Measurements from ENCODE around the gene SLC35E2B. TPM values are rescaled to one million over a fixed set of nuclear protein-coding genes. Genes with fewer than 3 reads are reported as not detected.

Gene SLC35E2B
- total and polyA plus RNA-seq, 2 of the 13 experiments (the other 11 are each of a cell fraction or from before 2014, with no cell fraction given), result 14.1 to 19.7 TPM

DNA sequence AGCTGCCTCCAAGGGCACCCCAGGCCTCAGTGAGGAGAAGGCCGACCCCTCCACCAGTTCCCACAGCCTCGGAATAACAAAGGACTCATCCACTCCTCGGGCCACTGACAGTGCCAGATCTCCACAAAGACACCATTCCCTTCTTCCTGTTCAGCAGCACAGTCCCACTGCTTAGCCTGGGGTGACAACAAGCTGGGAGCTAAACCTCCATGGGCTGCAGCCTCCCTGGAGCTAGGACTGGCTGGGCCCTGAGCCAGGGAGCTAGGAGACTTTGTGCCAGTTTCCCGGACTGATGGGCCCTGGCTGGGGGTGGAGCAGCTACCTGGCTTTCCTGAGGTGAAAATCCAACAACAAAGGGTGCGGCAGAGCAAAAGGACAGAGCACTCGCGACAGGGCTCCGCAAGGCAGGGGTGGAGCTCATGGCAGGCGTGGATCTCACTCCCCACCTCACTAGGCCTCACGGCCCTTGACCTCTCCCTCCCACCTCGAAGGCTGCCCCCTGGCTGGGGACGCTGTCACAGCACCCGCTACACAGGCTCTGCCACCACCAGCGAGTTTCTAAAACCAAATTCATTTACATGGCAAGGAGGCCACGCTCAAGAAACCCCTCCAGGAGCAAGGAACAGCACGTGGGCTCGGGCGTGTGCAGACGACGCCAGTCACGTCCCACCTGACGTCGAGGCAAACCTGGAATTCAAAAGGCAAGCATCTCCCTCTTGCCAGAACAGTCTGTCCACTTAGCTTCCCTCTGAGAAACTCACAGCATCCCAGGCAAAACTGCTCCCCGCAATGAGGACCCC is 13.8 kb downstream of the SLC35E2B start (continued):
- TF ChIP-seq, protein P1, sequence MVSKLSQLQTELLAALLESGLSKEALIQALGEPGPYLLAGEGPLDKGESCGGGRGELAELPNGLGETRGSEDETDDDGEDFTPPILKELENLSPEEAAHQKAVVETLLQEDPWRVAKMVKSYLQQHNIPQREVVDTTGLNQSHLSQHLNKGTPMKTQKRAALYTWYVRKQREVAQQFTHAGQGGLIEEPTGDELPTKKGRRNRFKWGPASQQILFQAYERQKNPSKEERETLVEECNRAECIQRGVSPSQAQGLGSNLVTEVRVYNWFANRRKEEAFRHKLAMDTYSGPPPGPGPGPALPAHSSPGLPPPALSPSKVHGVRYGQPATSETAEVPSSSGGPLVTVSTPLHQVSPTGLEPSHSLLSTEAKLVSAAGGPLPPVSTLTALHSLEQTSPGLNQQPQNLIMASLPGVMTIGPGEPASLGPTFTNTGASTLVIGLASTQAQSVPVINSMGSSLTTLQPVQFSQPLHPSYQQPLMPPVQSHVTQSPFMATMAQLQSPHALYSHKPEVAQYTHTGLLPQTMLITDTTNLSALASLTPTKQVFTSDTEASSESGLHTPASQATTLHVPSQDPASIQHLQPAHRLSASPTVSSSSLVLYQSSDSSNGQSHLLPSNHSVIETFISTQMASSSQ (IDR thresholded peaks at IDR 0.05; ENCODE audit: low read depth), result no peak
- TF ChIP-seq, protein P1 (CRISPR knock-in tag; IDR thresholded peaks at IDR 0.05; ENCODE audit: borderline replicate concordance), result peak; percentile 38; the same call in 1 of the 2 replicates
- TF ChIP-seq GABPA (IDR thresholded peaks at IDR 0.05; ENCODE audit: low read depth, low read length), result no peak
- 0 out of 2 replicates have a peak, but pooled peaks have one; percentile 25 for TF ChIP-seq GABPA (CRISPR knock-in tag; IDR thresholded peaks at IDR 0.05; ENCODE audit: low read depth)
- no peak for TF ChIP-seq PHB2 (IDR thresholded peaks at IDR 0.05; ENCODE audit: partially characterized antibody)
- no peak for TF ChIP-seq PTBP1 (IDR thresholded peaks at IDR 0.05; ENCODE audit: low read depth, low read length, poor library complexity, severe bottlenecking)
- 0 out of 2 replicates have a peak, but pooled peaks have one; percentile 9 for TF ChIP-seq ZNF557 (CRISPR knock-in tag; IDR thresholded peaks at IDR 0.05)
- TF ChIP-seq ZNF709 (CRISPR knock-in tag; IDR thresholded peaks at IDR 0.05), result peak; percentile 25; the same call in 1 of the 2 replicates
- TF ChIP-seq, protein P2, sequence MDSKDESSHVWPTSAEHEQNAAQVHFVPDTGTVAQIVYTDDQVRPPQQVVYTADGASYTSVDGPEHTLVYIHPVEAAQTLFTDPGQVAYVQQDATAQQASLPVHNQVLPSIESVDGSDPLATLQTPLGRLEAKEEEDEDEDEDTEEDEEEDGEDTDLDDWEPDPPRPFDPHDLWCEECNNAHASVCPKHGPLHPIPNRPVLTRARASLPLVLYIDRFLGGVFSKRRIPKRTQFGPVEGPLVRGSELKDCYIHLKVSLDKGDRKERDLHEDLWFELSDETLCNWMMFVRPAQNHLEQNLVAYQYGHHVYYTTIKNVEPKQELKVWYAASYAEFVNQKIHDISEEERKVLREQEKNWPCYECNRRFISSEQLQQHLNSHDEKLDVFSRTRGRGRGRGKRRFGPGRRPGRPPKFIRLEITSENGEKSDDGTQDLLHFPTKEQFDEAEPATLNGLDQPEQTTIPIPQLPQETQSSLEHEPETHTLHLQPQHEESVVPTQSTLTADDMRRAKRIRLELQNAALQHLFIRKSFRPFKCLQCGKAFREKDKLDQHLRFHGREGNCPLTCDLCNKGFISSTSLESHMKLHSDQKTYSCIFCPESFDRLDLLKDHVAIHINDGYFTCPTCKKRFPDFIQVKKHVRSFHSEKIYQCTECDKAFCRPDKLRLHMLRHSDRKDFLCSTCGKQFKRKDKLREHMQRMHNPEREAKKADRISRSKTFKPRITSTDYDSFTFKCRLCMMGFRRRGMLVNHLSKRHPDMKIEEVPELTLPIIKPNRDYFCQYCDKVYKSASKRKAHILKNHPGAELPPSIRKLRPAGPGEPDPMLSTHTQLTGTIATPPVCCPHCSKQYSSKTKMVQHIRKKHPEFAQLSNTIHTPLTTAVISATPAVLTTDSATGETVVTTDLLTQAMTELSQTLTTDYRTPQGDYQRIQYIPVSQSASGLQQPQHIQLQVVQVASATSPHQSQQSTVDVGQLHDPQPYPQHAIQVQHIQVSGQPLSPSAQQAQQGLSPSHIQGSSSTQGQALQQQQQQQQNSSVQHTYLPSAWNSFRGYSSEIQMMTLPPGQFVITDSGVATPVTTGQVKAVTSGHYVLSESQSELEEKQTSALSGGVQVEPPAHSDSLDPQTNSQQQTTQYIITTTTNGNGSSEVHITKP (CRISPR knock-in tag; IDR thresholded peaks at IDR 0.05; ENCODE audit: low read depth), result peak; percentile 94
- TF ChIP-seq STAG1 (CRISPR knock-in tag; IDR thresholded peaks at IDR 0.05), result peak; percentile 27
- TF ChIP-seq ZNF253 (CRISPR knock-in tag; IDR thresholded peaks at IDR 0.05; ENCODE audit: borderline replicate concordance), result no peak
- TF ChIP-seq HDAC1 (CRISPR knock-in tag; IDR thresholded peaks at IDR 0.05), result peak; percentile 75
- TF ChIP-seq, protein P3, sequence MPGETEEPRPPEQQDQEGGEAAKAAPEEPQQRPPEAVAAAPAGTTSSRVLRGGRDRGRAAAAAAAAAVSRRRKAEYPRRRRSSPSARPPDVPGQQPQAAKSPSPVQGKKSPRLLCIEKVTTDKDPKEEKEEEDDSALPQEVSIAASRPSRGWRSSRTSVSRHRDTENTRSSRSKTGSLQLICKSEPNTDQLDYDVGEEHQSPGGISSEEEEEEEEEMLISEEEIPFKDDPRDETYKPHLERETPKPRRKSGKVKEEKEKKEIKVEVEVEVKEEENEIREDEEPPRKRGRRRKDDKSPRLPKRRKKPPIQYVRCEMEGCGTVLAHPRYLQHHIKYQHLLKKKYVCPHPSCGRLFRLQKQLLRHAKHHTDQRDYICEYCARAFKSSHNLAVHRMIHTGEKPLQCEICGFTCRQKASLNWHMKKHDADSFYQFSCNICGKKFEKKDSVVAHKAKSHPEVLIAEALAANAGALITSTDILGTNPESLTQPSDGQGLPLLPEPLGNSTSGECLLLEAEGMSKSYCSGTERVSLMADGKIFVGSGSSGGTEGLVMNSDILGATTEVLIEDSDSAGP (CRISPR knock-in tag; IDR thresholded peaks at IDR 0.05; ENCODE audit: borderline replicate concordance), result peak; percentile 87
- peak; percentile 46; the same call in 1 of the 2 replicates for TF ChIP-seq BCL6 (CRISPR knock-in tag; IDR thresholded peaks at IDR 0.05)
- peak; percentile 35; the same call in 1 of the 2 replicates for TF ChIP-seq MIER2 (CRISPR knock-in tag; IDR thresholded peaks at IDR 0.05)
- TF ChIP-seq ZBTB38 (CRISPR knock-in tag; IDR thresholded peaks at IDR 0.05), result 0 out of 2 replicates have a peak, but pooled peaks have one; percentile 10

Measured in HepG2 (cell line).